ENCODE data around the gene PAWR. TPM values are rescaled to one million over a fixed set of nuclear protein-coding genes. Genes with fewer than 3 reads are reported as not detected.

The PAWR gene
- total and polyA plus RNA-seq, 2 of the 13 experiments (the other 11 are each of a cell fraction or from before 2014, with no cell fraction given), result 29.1 to 36.1 TPM

DNA sequence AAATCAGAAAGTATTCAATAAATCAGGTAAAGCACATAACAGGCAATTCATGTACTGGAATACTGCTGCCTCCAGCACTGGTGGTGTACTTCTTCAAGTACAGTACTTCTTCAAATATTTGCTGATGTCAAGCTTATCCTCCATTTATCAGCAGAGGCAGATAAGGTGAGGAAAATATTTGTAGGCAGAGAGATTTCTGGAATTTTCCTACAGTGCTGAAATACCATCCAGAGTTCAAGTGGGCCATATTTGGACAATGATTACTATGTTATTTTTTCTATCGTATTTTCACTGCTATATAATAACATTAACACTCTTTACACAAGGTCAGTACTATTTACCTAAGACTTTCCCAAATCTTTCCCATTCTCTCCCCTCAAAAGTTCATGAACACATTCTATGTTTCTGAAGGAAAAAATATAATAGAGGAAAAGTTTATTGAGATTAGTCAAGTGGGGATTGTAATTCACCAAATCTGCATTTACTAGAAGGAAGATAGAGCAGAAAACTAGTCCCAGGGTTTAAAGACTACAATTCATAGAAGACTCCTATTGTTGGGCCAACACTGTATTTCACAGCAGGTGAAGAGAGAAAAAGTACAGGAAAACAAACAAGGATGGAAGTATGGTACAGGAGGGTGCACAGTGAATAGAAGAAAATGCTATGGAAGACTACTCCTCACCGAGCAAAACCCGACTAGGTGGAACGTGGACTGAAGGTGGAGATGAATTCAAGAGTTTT, 141.1 kb downstream of the PAWR start (continued):
- peak; percentile 92 for TF ChIP-seq PAXIP1 (CRISPR knock-in tag; conservative IDR thresholded peaks at IDR 0.05)
- peak; percentile 78; the same call in 1 of the 2 replicates for TF ChIP-seq MEIS2 (CRISPR knock-in tag; IDR thresholded peaks at IDR 0.05)
- no peak for TF ChIP-seq ZNF761 (CRISPR knock-in tag; conservative IDR thresholded peaks at IDR 0.05)
- no peak for TF ChIP-seq KMT2A (CRISPR knock-in tag; IDR thresholded peaks at IDR 0.05)
- TF ChIP-seq, protein P1, sequence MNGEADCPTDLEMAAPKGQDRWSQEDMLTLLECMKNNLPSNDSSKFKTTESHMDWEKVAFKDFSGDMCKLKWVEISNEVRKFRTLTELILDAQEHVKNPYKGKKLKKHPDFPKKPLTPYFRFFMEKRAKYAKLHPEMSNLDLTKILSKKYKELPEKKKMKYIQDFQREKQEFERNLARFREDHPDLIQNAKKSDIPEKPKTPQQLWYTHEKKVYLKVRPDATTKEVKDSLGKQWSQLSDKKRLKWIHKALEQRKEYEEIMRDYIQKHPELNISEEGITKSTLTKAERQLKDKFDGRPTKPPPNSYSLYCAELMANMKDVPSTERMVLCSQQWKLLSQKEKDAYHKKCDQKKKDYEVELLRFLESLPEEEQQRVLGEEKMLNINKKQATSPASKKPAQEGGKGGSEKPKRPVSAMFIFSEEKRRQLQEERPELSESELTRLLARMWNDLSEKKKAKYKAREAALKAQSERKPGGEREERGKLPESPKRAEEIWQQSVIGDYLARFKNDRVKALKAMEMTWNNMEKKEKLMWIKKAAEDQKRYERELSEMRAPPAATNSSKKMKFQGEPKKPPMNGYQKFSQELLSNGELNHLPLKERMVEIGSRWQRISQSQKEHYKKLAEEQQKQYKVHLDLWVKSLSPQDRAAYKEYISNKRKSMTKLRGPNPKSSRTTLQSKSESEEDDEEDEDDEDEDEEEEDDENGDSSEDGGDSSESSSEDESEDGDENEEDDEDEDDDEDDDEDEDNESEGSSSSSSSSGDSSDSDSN (CRISPR knock-in tag; IDR thresholded peaks at IDR 0.05), result no peak
- TF ChIP-seq SCMH1 (CRISPR knock-in tag; IDR thresholded peaks at IDR 0.05; ENCODE audit: borderline replicate concordance), result no peak
- no peak for TF ChIP-seq MEIS1 (CRISPR knock-in tag; IDR thresholded peaks at IDR 0.05; ENCODE audit: borderline replicate concordance)
- TF ChIP-seq RFX3 (CRISPR knock-in tag; IDR thresholded peaks at IDR 0.05), result no peak
- TF ChIP-seq ZNF280D (CRISPR knock-in tag; IDR thresholded peaks at IDR 0.05), result 0 out of 2 replicates have a peak, but pooled peaks have one; percentile 36
- TF ChIP-seq, protein P2, sequence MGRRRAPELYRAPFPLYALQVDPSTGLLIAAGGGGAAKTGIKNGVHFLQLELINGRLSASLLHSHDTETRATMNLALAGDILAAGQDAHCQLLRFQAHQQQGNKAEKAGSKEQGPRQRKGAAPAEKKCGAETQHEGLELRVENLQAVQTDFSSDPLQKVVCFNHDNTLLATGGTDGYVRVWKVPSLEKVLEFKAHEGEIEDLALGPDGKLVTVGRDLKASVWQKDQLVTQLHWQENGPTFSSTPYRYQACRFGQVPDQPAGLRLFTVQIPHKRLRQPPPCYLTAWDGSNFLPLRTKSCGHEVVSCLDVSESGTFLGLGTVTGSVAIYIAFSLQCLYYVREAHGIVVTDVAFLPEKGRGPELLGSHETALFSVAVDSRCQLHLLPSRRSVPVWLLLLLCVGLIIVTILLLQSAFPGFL (CRISPR knock-in tag; IDR thresholded peaks at IDR 0.05), result no peak
- no peak for TF ChIP-seq SUZ12 (IDR thresholded peaks at IDR 0.05; ENCODE audit: low read depth, low read length)
- peak in 1 of 2 experiments; percentile 97; a peak in 2 of 4 replicates for TF ChIP-seq EP300 (IDR thresholded peaks at IDR 0.05; ENCODE audit: low read depth in 2 of 2, low read length in 2 of 2)
- peak; percentile 82; the same call in 1 of the 2 replicates for TF ChIP-seq EP300 (CRISPR knock-in tag; IDR thresholded peaks at IDR 0.05; ENCODE audit: borderline replicate concordance)
- TF ChIP-seq HOXA5 (CRISPR knock-in tag; IDR thresholded peaks at IDR 0.05), result peak; percentile 49; the same call in 1 of the 2 replicates
- TF ChIP-seq MTF2 (CRISPR knock-in tag; IDR thresholded peaks at IDR 0.05; ENCODE audit: borderline replicate concordance), result no peak
- TF ChIP-seq ZMYM3 (CRISPR knock-in tag; IDR thresholded peaks at IDR 0.05), result no peak
- TF ChIP-seq ZNF766 (CRISPR knock-in tag; IDR thresholded peaks at IDR 0.05; ENCODE audit: borderline replicate concordance), result no peak
- TF ChIP-seq HOXA9 (CRISPR knock-in tag; IDR thresholded peaks at IDR 0.05; ENCODE audit: borderline replicate concordance), result no peak
- no peak for TF ChIP-seq ZNF577 (CRISPR knock-in tag; IDR thresholded peaks at IDR 0.05; ENCODE audit: borderline replicate concordance, low read depth)
